Myocyte (in vitro differentiated cells): ENCODE measurements around the gene BUB3. TPM values are rescaled to one million over a fixed set of nuclear protein-coding genes. Genes with fewer than 3 reads are reported as not detected.
A peak's percentile ranks its signal among the peaks of the same experiment; 100 is the strongest.

Experiments used
- DNase-seq: peaks from one replicate; pipeline ENCODE4 v3.0.0-alpha.2; 2012; ENCODE audit warnings: low read depth
- polyA plus RNA-seq: library from polyadenylated mRNA; unstranded; fragments of >200 nt; gene quantifications from one replicate; pipeline ENCODE4 v1.2.1, GENCODE V29; 2012; ENCODE audit warnings: missing spikeins
- total RNA-seq: library from RNA; depleted of rRNA; stranded (reverse); fragments of >200 nt; gene quantifications from 2 replicates; pipeline ENCODE4 v1.2.3, GENCODE V29; 2014

Gene BUB3
- 138 and 170 TPM in 2 replicates for total RNA-seq
- 97.6 TPM for polyA plus RNA-seq

GRCh38 chr10:123154092-123154710 lies at the start of gene BUB3:
BUB3 (plus strand) TSS chr10:123154402; CDS start chr10:123154918, 516 bp downstream.
- DNase-seq: peak; percentile 100

DNA sequence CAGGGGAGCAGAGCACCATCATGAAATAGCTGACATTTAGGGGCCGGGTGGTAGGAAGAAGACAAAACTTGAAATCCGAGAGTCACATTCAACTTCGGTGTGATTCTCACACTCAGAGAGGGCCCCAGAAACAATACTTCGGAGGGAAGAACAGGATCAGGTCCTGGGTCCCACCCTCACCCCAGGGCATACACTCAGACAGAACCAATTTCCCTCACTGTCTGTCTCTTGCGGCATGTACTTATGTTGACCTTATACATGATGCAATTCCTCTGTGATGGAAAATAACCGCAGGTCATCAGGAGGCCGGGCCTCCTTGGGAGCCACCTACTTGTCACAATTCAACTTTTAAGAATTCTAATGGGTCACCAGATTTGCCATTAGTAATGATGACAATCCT lies 44.7 kb upstream of the BUB3 start:
- DNase-seq: no peak

DNA sequence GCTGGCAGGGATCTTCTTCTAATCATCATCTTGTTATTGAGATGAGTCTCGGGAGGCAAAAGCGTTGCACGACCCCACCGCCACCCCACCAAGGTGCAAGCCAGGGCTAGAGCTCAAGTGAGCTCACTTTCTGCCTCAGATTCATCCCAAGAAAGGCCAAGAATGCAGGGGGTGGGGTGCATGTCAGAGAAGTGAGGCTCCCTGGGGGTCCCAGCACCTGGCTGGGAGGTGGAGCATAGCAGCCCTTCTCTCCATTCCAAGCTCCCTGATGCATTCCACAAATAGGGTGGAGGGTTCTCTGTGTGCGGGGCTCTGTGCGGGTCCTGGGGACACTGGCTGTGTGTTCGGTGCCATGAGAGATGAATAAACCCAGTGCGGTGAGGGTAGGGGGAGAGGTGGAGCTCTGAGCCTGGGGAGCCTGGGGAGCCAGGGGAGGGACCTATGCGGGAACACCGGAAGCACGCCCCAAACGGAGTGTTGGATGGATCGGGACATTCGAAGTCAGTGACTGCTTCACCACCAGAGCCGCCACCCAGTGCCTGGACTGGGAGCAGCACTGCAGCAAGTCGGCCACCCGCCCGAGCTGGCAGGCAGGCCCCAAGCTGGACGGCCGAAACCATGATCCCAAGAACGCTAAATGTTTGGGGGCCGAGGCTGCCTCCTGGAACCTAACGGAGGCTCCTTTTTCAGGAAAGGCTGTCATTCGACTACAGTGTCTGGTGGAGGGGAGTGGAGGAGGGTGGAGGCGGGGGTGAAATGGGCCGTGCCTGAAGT lies 36.4 kb upstream of the BUB3 start:
- DNase-seq: no peak

- DNase-seq: no peak
These were observed 35.1 kb upstream of the BUB3 start for GRCh38 chr10:123119081-123119480.

DNA sequence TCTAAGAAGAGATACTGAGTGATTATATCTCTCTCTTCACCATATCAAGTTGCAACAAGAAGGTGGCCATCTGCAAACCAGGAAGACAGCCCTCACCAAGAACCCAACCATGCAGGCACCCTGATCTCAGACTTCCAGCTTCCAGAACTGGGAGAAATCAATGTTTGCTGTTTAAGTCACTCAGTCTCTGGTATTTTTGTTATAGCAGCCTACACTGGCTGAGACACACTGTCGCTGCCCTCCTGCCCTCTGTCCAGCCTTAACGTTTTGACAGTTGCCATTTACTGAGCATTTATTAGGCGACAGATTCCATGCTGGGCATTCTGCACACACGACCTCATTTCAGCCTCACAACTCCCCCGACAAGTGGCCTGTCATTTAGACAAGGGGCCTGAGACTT lies 28.0 kb upstream of the BUB3 start:
- no peak for DNase-seq

- DNase-seq: peak; percentile 49
These were observed 24.5 kb upstream of the BUB3 start for GRCh38 chr10:123129618-123130271.

- DNase-seq: peak; percentile 87
These were observed 21.4 kb upstream of the BUB3 start for GRCh38 chr10:123132576-123133477.

DNA sequence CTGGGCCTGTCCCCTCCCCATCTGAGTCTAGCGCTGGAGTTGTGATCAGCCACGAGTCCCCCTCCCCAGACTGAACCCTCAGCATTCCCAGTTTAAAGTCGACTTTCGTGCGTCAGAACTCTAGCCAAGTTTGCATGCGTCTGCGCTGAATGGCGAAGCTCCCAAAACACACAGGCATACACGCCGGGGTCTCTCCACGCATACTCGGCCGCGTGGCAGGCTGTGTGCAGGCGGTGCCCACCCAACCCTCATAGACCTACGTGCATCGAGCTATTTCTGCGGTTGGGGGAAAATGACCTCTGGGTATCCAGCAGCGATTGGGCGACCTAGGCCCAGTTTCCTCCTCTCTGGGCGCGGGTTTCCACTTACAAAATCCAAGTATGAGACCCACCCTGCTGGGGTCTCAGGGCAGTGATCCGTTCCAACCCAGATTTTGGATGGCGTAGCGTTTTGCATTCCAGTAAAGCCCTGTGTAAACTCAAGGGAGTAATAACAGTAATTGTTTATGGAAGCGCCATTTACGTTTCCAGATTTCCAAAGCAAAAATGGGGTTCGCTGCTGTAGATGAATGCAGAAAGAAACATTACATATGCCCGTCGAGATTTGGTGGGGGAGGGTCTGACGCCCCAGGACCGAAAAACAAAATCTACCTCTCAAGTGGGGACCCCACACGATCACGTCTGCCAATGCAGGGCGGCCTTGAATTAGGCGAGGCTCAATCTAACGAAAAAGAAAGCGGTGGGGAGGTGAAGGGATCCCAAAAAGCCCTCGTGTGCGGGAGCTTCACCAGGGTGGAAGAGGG lies 20.5 kb upstream of the BUB3 start:
- no peak for DNase-seq

DNA sequence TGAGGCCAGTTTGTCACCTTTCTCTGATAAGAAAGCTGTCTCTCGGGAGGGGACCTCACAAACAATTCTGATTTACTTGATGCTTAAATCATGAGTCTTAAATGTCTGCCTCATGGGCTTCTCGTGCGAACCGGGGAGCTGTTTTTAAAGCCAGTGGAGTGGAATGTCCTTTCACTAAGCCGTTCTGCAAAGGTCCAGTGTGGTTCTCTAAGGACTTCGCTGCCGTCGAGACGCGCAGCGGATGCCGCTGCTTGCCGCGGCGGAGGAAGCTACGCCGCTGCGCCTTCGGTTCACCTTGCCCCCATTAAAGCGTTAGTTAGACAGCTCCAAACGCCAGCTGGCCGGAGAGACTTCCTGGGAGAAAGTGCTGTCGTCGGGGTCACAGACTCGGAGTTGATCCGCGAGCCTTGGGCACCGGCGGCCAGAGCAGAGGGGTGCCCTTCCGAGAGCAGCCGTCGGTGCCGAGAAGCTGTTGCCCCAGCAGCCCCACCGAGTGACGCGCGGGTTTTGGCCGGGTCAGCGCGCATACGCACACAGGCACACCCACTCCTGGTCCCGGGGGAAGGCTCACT lies 19.8 kb upstream of the BUB3 start:
- no peak for DNase-seq

GRCh38 chr10:123134915-123135414 lies 19.2 kb upstream of the BUB3 start:
- no peak for DNase-seq

- DNase-seq: peak; percentile 22
These were observed 18.6 kb upstream of the BUB3 start, which contains the start of gene HMX3 for GRCh38 chr10:123135415-123136141. HMX3 (plus strand) TSS chr10:123135970; CDS start chr10:123136051, 81 bp downstream.

DNA sequence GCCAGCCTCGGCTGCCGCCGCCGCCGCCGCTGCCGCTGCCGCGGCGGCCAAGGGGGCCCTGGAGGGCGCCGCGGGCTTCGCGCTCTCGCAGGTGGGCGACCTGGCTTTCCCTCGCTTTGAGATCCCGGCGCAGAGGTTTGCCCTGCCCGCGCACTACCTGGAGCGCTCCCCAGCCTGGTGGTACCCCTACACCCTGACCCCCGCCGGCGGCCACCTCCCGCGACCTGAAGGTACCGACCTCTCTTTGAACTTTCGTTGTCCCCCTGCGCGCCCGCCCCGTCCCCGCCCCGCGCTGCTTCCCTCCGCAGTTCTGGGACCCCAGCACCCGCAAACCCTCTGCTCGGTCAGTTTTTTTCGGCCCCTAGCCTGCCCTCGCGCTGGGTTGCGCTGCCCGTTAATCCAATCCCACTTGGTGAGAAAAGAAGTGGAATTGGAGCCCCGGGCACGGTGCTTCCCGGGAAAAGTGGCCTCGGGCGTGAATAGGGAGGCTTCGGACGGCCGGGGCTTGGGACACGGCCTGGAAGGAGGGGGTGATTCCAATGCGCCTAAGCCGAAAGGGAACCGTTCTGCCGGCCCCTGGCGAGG lies 17.9 kb upstream of the BUB3 start:
- no peak for DNase-seq

GRCh38 chr10:123136806-123137642 lies 17.2 kb upstream of the BUB3 start:
- peak; percentile 23 for DNase-seq

DNA sequence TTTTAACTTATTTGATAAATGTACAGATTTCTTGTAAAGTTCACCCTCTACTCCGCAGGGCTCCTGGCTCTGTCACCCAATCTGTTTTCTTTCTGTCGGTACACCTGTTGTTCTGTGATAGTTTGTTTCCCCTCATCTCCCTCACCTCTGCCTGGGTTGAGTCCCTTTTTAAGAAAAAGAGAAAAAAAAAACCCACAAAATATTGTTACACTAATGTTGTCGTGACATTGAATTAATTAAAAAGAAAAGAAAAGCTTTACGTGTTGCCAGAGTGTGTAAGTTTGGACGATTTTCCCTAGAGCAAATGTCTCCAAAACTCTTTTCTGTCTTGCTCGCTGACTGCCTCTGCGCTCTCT lies 15.1 kb upstream of the BUB3 start:
- DNase-seq: no peak

DNA sequence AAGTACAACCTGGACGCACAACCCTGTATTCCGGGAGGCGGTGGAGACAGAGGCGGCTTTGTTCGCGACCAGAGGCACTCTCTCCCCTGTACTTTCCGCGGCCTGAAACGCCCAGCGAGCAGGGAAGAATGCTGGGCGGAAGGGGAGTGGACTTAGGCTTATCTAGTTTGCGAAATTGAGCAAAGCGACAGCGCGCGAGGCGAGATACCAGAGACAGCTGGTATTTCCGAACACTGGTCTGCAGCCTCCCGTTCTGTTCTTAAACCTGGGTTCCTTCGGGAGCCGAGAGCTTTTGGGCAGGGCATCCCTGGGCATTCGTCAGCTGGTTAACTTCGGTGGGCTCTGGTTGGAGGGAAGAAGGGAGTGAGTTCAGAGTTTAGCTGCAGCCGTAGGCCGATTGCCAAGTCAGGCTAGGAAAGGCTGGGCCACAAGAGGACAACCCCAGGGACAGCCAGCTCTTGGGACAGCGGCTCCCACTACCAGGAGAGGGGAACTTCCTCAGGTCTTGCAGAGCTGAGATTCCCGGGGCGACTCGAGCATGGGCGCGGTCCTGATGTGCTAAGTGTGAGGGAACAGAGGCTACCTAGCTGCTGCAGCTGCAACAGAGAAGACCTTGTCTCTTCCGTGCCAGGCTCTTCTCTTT lies 14.6 kb upstream of the BUB3 start:
- peak; percentile 37 for DNase-seq

DNA sequence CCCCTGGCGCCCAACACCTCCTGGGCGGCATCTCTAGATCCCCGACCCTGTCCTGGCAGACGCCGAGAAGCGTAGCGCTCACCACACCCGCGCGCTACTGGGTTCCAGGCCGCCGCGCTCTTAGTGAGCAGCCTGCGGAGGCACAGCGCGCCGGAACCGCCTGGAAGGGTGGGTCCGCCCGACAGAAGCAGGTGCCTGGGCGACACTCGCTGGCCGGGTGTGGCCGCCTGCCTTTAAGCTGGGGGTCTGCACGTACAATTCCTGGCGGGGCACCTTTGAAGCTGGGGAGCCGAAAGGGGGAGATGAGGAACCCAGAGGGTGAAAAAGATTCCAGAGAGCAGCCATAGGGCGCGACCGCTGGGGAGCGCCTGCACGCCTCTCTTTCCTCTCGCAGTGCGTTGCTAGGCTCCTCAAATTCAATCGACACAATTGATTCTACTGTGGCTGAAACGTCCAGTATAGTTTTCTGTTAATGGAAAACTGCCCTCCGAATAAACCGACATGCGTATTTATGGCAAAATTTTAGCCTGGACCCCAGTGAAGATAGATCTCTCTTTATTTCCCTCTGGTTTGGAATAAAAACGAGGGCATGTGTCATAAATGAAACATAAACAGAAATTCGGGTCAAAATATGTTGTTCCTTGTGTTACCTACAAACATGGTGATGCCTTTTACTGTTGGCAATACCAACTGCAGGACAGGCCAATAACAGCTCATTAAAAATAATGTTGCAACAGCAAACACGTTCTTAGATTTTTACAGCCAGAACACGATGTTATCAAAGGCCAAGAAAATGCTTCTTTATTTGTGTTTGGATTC lies 13.8 kb upstream of the BUB3 start:
- peak; percentile 22 for DNase-seq
